NCI-H128 (cell line): ENCODE data around the gene IQSEC1.

Experiments
- DNase-seq: peaks from one replicate; lab custom pipeline; 2025; ENCODE audit not compliant: unreplicated experiment; lab: John Stamatoyannopoulos, UW

IQSEC1 gene

GRCh38 chr3:13003608-13004007, 69.6 kb downstream of the IQSEC1 start:
- DNase-seq = no peak

GRCh38 chr3:13002398-13003124, 70.7 kb downstream of the IQSEC1 start:
- no peak for DNase-seq

GRCh38 chr3:12999147-13000140, 73.8 kb downstream of the IQSEC1 start:
- no peak for DNase-seq

- DNase-seq = no peak
Observed at GRCh38 chr3:12998648-12999047, 74.6 kb downstream of the IQSEC1 start.

- DNase-seq = no peak
Observed at GRCh38 chr3:12997387-12997786, 75.8 kb downstream of the IQSEC1 start.

- no peak for DNase-seq
Observed at GRCh38 chr3:12996181-12996506, 77.1 kb downstream of the IQSEC1 start.

- no peak for DNase-seq
Observed at GRCh38 chr3:12995389-12996180, 77.6 kb downstream of the IQSEC1 start.

- peak; percentile 23 for DNase-seq
Observed at GRCh38 chr3:12994607-12995388, 78.4 kb downstream of the IQSEC1 start.

GRCh38 chr3:12994357-12994606, 78.9 kb downstream of the IQSEC1 start:
- no peak for DNase-seq

- DNase-seq = no peak
Observed at GRCh38 chr3:12993517-12994356, 79.5 kb downstream of the IQSEC1 start.

- DNase-seq = no peak
Observed at GRCh38 chr3:12992629-12993516, 80.4 kb downstream of the IQSEC1 start.

GRCh38 chr3:12991861-12992281, 81.4 kb downstream of the IQSEC1 start:
- no peak for DNase-seq

- no peak for DNase-seq
Observed at GRCh38 chr3:12991481-12991837, 81.8 kb downstream of the IQSEC1 start.

- no peak for DNase-seq
Observed at GRCh38 chr3:12990781-12991480, 82.3 kb downstream of the IQSEC1 start.

- no peak for DNase-seq
Observed at GRCh38 chr3:12990306-12990705, 82.9 kb downstream of the IQSEC1 start.

- DNase-seq = no peak
Observed at GRCh38 chr3:12988728-12989454, 84.3 kb downstream of the IQSEC1 start.

- DNase-seq = no peak
Observed at GRCh38 chr3:12987602-12988001, 85.6 kb downstream of the IQSEC1 start.

GRCh38 chr3:12986986-12987385, 86.2 kb downstream of the IQSEC1 start:
- DNase-seq = no peak
